Inferior parietal cortex (tissue), 1 donor: ENCODE measurements around the gene SH2D6.
"Not testable (repeated sequence)": the region's sequence is repeated elsewhere in the genome, so short reads cannot be mapped to it uniquely, and the experiment has no call there.

Source experiments
- DNase-seq: peaks from one replicate; pipeline ENCODE4 v3.0.0-alpha.2; 2016; ENCODE audit errors: extremely low spot score

The SH2D6 gene

DNA sequence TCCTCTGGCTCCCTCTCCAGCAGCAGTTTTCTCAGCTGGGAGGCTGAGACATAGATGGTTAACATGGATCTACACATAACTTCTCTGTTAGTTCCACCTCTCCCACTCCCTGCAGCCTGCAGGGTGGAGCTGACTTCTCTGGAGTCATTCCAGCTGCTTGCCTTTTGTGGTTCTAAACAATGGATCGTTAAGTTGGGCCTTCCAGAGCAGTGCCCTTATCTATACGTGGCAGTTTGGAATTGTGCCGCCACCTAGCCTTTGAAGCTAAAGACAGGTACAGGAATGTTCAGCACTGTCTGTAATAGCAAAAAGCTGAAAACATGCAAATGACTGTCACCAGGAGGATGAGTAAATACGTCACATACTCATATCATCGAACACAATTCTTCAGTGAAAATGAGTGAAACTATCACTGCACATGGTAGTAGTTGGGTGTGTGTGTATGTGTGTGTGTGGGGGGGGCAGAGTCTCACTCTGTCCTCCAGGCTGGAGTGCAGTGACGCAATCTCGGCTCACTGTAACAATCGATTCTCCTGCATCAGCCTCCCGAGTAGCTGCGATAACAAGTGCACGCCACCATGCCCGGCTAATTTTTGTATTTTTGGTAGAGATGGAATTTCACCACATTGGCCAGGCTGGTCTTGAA lies 50.3 kb downstream of the SH2D6 start:
- no peak for DNase-seq

DNA sequence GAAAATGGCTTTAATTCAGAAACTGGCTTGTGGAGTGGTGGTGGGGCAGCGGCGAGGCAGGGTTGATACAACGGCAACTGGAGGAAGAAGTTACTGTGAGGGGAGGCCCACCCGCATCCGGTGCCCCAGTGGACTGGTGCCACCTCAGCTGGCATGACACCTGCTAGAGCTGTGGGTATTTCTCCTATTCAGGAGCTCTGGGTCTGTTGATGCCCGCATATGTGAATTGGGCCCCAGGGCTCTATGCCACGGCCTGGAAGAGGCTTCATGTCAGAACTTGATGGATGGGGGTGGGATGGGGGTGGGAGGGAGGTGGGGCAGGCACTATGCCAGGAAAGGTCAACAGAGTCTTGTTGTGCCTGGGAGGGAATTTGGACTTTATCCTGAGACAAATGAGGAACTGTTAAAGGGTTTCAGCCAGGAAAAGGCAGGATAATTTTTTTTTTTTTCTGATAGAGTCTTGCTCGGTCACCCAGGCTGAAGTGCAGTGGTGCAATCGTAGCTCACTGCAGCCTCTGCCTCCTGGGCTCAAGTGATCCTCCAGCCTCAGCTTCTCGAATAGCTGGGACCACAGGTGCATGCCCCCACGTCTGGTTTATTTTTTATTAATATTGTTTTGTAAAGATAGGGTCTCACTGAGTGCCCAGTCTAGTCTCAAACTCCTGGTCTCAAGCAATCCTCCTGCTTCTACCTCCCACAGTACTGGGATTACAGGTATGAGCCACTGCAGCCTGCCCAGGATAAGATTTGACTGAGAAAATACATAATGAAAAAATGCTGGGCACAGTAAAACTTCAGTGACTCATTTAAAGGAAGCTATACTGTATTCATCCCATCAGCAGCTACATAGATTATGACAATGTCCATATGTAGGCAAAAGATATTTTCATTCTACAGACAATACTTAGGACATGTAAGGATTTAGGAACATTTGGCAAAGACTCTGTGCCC lies 52.6 kb downstream of the SH2D6 start:
- DNase-seq: no peak

DNA sequence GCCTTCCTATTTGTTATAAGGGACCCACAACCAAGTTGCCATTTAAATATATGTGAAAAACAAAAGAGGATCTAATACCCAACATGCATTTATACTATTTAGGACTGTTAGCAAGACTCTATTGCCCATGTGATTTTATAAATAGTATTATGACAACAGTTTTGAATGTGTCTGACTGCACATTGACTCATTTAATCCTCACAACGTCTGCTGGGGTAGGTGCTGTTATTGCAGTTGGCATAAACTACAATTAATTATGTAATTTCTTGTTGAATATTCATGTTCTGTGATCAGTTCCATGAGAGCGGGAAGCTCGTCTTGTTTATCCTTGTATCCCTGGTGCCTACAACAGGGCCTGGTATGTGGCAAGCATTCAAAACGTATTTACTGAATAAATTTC lies 53.7 kb downstream of the SH2D6 start:
- no peak for DNase-seq

DNA sequence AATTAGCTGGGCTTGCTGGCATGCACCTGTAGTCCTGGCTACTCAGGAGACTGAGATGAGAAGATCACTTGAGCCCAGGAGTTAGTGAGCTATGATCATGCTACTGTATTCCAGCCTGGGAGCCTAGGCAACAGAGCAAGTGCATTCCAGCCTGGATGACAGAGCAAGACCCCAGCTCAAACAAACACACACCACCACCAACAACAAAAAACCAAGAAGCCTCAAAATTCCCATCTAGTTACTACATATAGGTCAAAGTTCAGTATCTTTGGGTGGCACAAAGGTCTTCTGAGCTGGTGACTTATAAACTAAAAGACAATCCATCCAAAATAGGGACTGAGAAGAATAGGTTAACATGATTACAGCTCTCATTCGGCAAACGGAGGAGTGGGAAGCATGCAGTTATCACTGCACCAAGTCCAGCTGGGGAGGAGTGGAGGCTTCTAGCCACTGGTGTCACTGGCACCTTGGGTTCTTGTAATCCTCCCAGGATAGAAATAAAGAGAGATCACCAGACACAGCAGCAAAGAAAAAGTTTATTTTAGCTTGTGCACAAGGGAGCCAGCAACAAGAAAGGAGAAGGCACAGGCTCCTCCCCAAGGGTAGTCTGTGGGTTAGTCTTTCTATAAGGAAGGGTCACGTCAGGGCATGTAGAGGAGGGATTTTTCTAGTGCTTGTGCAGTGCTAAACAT lies 57.4 kb downstream of the SH2D6 start:
- no peak for DNase-seq

DNA sequence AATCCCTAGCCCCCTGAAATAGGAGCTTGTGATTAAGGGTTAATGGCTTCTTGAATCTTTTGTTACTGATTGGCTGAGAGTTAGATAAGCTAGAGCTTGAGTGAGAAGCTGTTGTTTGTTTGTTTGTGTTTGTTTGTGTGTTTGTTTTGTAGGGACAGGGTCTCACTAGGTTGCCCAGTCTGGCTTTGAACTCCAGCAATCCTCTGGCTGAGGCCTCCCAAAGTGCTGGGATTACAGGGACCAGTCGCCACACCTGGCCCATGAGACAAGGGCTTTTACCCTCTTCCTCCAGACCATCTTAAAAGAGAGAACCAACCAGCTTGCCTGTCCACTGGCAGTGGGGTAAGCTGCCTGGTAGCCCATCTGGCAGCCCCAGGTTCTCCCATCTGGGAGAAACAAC lies 58.1 kb downstream of the SH2D6 start:
- DNase-seq: no peak

DNA sequence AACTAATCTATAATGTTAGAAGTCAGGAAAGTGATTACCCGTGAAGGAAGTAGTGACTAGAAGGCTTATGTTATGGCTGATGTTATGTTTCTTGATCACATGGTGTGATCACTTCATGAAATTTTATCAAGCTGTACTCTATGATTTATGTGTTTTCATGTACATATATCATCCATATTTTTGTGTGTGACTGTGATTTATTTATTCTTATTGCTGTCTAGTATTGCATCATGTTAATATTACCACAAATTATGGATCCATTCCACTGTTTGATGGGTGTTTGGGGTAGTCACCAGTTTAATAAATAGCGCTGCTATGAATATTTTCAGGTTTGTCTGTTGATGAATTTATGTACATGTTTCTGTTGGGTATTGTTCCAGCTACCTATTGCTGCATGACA lies 59.4 kb downstream of the SH2D6 start:
- DNase-seq: no peak

DNA sequence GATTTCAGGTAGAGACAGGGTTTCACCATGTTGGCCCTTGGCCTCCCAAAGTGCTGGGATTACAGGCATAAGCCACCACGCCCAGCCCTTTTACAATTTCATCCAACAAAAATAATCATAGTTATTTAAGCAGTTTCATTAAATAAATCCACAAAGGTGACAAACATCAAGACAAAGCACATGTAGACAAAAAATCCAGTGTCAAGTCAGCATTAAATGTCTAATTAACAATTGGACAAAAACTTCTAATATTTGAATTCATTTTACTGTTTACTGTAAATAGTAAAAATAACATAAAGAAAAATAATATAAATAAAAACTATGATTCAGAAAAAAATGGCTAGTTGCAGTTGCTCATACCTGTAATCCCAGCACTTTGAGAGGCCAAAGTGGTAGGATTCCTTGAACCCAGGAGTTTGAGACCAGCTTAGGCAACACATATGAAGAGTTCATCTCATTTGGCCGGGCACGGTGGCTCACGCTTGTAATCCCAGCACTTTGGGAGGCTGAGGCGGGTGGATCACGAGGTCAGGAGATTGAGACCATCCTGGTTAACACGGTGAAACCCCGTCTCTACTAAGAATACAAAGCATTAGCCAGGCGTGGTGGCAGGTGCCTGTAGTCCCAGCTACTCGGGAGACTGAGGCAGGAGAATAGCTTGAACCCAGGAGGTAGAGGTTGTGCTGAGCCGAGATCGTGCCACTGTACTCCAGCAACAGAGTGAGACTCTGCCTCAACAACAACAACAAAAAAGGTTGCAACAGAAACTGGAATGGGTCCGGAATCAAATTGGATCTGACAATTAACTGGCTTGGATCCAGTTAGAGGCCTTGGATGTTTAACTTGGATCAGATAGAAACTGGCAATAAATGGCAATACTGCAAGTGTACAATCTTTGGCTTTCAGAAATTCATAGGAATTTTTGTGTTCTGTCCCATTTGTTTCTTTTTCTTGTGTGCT lies 63.6 kb downstream of the SH2D6 start:
- no peak for DNase-seq

DNA sequence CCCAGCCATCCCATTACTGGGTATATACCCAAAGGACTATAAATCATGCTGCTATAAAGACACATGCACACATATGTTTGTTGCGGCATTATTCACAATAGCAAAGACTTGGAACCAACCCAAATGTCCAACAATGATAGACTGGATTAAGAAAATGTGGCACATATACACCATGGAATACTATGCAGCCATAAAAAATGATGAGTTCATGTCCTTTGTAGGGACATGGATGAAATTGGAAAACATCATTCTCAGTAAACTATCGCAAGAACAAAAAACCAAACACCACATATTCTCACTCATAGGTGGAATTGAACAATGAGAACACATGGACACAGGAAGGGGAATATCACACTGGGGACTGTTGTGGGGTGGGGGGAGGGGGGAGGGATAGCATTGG lies 66.1 kb downstream of the SH2D6 start:
- not testable (repeated sequence) for DNase-seq

DNA sequence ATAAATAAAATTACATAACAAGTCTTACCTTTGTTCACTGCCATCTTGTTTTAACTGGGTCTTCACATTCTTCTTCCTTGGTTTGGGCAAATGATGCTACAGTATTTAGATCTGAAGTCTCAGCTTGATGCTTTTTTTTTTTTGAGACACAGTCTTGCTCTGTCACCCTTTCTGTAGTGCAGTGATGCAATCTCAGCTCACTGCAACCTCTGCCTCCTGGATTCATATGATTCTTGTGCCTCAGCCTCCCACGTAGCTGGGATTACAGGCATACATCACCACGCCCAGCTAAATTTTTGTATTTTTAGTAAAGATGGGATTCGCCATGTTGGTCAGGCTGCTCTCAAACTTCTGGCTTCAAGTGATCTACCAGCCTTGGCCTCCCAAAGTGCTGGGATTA lies 67.3 kb downstream of the SH2D6 start:
- DNase-seq: no peak
